ENCODE measurements around the gene ABCA10.

DNA sequence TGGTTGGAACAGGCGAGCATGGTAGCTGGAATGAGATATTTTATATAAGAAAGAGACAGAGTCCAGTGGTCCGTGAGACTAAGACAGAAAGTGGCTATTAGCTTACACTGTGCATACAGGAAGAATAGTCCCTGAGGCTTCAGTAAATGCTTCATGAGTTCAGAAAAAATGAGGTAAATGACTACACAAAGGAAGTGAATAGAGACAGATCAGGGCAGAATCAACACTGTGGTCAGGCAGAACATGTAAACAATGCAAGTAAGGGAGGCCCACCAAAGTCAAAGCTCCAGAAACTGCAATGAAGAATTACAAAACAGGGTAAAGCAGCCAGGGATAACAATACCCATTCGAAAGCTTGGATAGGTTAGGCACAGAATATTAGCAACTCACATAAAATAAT lies 4.8 kb downstream of the ABCA10 start:
- TF ChIP-seq, protein P1, sequence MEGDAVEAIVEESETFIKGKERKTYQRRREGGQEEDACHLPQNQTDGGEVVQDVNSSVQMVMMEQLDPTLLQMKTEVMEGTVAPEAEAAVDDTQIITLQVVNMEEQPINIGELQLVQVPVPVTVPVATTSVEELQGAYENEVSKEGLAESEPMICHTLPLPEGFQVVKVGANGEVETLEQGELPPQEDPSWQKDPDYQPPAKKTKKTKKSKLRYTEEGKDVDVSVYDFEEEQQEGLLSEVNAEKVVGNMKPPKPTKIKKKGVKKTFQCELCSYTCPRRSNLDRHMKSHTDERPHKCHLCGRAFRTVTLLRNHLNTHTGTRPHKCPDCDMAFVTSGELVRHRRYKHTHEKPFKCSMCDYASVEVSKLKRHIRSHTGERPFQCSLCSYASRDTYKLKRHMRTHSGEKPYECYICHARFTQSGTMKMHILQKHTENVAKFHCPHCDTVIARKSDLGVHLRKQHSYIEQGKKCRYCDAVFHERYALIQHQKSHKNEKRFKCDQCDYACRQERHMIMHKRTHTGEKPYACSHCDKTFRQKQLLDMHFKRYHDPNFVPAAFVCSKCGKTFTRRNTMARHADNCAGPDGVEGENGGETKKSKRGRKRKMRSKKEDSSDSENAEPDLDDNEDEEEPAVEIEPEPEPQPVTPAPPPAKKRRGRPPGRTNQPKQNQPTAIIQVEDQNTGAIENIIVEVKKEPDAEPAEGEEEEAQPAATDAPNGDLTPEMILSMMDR (IDR thresholded peaks at IDR 0.05), result no peak
- no peak for TF ChIP-seq ZFX (IDR thresholded peaks at IDR 0.05; ENCODE audit: borderline replicate concordance)

Data from 22Rv1 (cell line).